SU-DHL-6 (cell line): ENCODE results near the gene ACACB.

Experiments used
- EZH2phosphoT487 ChIP-seq: fragments of 200-600 bp; sonication (generic), shearing (Covaris generic); conservative IDR thresholded peaks from 2 replicates; pipeline ENCODE4 v1.6.1; 2018; ENCODE audit warnings: mild to moderate bottlenecking, antibody characterized with exemption, low read length, moderate library complexity, mixed read lengths
- TF ChIP-seq, protein P1 (sequence below): fragments of 200-600 bp; sonication (generic); IDR thresholded peaks from one replicate; pipeline ENCODE4 v1.5.1; 2017; ENCODE audit warnings: antibody characterized with exemption, mild to moderate bottlenecking, low read length, moderate library complexity; ENCODE audit not compliant: insufficient read depth, poor library complexity, severe bottlenecking

DNA sequence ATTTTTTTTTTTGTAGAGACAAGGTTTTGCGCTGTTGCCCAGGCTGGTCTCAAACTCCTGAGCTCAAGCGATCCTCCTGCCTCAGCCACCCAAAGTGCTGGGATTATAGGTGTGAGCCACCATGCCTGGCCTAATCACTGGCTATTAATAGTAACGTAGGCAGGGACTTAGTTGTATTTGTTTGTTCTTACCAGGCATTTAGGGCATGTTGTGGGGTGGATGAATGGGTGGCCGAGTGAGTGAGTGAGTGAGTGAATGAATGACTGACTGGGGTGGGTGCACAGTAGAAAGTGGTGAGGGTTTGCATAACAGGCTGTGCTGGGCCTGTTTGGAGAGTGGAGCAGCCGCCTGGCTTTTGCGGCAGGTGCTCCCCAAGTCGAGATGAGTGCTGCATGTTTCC, 105.7 kb downstream of the ACACB start:
- TF ChIP-seq, protein P1, sequence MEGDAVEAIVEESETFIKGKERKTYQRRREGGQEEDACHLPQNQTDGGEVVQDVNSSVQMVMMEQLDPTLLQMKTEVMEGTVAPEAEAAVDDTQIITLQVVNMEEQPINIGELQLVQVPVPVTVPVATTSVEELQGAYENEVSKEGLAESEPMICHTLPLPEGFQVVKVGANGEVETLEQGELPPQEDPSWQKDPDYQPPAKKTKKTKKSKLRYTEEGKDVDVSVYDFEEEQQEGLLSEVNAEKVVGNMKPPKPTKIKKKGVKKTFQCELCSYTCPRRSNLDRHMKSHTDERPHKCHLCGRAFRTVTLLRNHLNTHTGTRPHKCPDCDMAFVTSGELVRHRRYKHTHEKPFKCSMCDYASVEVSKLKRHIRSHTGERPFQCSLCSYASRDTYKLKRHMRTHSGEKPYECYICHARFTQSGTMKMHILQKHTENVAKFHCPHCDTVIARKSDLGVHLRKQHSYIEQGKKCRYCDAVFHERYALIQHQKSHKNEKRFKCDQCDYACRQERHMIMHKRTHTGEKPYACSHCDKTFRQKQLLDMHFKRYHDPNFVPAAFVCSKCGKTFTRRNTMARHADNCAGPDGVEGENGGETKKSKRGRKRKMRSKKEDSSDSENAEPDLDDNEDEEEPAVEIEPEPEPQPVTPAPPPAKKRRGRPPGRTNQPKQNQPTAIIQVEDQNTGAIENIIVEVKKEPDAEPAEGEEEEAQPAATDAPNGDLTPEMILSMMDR = no peak
- TF ChIP-seq EZH2phosphoT487 = no peak
